Epithelial cell of proximal tubule (primary cell): ENCODE results near the gene INCENP. TPM values are rescaled to one million over a fixed set of nuclear protein-coding genes. Genes with fewer than 3 reads are reported as not detected.

Source experiments
- DNase-seq: peaks from one replicate; pipeline ENCODE4 v3.0.0-alpha.2; 2011; ENCODE audit warnings: low read depth
- H3K4me3 ChIP-seq: 2 replicates; pipeline ENCODE4 v1.5.1; 2011; ENCODE audit warnings: low read depth, mild to moderate bottlenecking, low read length
- CTCF ChIP-seq: conservative IDR thresholded peaks from 2 replicates; pipeline ENCODE4 v1.5.1; 2012; ENCODE audit warnings: low read depth, mild to moderate bottlenecking, low read length
- total RNA-seq: library from RNA; depleted of rRNA; stranded (reverse); fragments of >200 nt; gene quantifications from 2 replicates; pipeline ENCODE4 v1.2.3, GENCODE V29; 2015

Gene INCENP
- total RNA-seq, 1 donor from 2014 or later = 32.3 TPM

GRCh38 chr11:62152245-62153086 is 28.7 kb downstream of the INCENP start:
- no peak overlapping the region for H3K4me3 ChIP-seq
- DNase-seq = no peak
- no peak for TF ChIP-seq CTCF

GRCh38 chr11:62153087-62153395 is 29.2 kb downstream of the INCENP start:
- DNase-seq = no peak
- H3K4me3 ChIP-seq = no peak overlapping the region
- TF ChIP-seq CTCF = no peak

GRCh38 chr11:62153617-62154016 is 29.8 kb downstream of the INCENP start:
- H3K4me3 ChIP-seq = no peak overlapping the region
- no peak for TF ChIP-seq CTCF

GRCh38 chr11:62157603-62158002 is 33.8 kb downstream of the INCENP start:
- no peak for DNase-seq
- TF ChIP-seq CTCF = no peak
- H3K4me3 ChIP-seq = no peak overlapping the region

More at GRCh38 chr11:62153617-62154016, 29.8 kb downstream of the INCENP start:
- no peak for DNase-seq

- DNase-seq = no peak
- no peak overlapping the region for H3K4me3 ChIP-seq
- no peak for TF ChIP-seq CTCF
Observed at GRCh38 chr11:62166371-62166770, 42.6 kb downstream of the INCENP start.

- H3K4me3 ChIP-seq = no peak overlapping the region
- DNase-seq = no peak
- TF ChIP-seq CTCF = no peak
Observed at GRCh38 chr11:62169448-62169847, 45.6 kb downstream of the INCENP start.

GRCh38 chr11:62169935-62170334 is 46.1 kb downstream of the INCENP start:
- TF ChIP-seq CTCF = no peak
- no peak overlapping the region for H3K4me3 ChIP-seq
- DNase-seq = no peak
